HG02970 (cell line): ENCODE results near the gene DDX27.
"Not testable (repeated sequence)": the region's sequence is repeated elsewhere in the genome, so short reads cannot be mapped to it uniquely, and the experiment has no call there.

Source experiments
- ATAC-seq: cut with Tn5 transposase; IDR thresholded peaks from one replicate; pipeline ENCODE4 v1.9.1; 2021; ENCODE audit warnings: mild to moderate bottlenecking, moderate library complexity, moderate number of reproducible peaks; ENCODE audit not compliant: unreplicated experiment, low FRiP score

DDX27 gene

GRCh38 chr20:49219091-49219923 is at the start of gene DDX27:
Gene DDX27 (plus strand): TSS chr20:49219416. CDS start chr20:49219449, 33 bp downstream.
- ATAC-seq, result peak; percentile 88

GRCh38 chr20:49169547-49169946 is 49.7 kb upstream of the DDX27 start:
- ATAC-seq, result no peak

- ATAC-seq, result no peak
Measured at GRCh38 chr20:49170714-49171113, 48.5 kb upstream of the DDX27 start.

GRCh38 chr20:49171909-49172308 is 47.3 kb upstream of the DDX27 start:
- no peak for ATAC-seq

- no peak for ATAC-seq
Measured at GRCh38 chr20:49172413-49172812, 46.8 kb upstream of the DDX27 start.

GRCh38 chr20:49174183-49174582 is 45.0 kb upstream of the DDX27 start:
- no peak for ATAC-seq

- no peak for ATAC-seq
Measured at GRCh38 chr20:49179368-49180277, 39.6 kb upstream of the DDX27 start.

GRCh38 chr20:49181265-49181877 is 37.8 kb upstream of the DDX27 start:
- no peak for ATAC-seq

GRCh38 chr20:49183444-49183843 is 35.8 kb upstream of the DDX27 start:
- ATAC-seq, result no peak

- not testable (repeated sequence) for ATAC-seq
Measured at GRCh38 chr20:49184084-49184501, 35.1 kb upstream of the DDX27 start.

GRCh38 chr20:49184691-49185070 is 34.5 kb upstream of the DDX27 start:
- ATAC-seq, result no peak

- ATAC-seq, result no peak
Measured at GRCh38 chr20:49185071-49185761, 34.0 kb upstream of the DDX27 start.

GRCh38 chr20:49186535-49187329 is 32.5 kb upstream of the DDX27 start:
- no peak for ATAC-seq

- no peak for ATAC-seq
Measured at GRCh38 chr20:49187330-49187850, 31.8 kb upstream of the DDX27 start.

- peak; percentile 87 for ATAC-seq
Measured at GRCh38 chr20:49187851-49188641, 31.2 kb upstream of the DDX27 start, which contains the start of gene STAU1. Gene STAU1 (minus strand): TSS chr20:49188334. CDS start chr20:49166201, 22,133 bp downstream.

GRCh38 chr20:49192944-49193518 is 26.2 kb upstream of the DDX27 start:
- ATAC-seq, result not testable (repeated sequence)

- no peak for ATAC-seq
Measured at GRCh38 chr20:49199729-49200293, 19.4 kb upstream of the DDX27 start.

GRCh38 chr20:49203011-49203410 is 16.2 kb upstream of the DDX27 start:
- no peak for ATAC-seq
